Immature natural killer cell (primary cell): ENCODE measurements around the gene AAK1. TPM values are rescaled to one million over a fixed set of nuclear protein-coding genes. Genes with fewer than 3 reads are reported as not detected.

Source experiments
- polyA plus RNA-seq, 3 donors: library from polyadenylated mRNA; unstranded; fragments of 300-500 nt; fragmentation: Illumina TruSeq; gene quantifications; one replicate each; pipeline ENCODE4 v1.2.3, GENCODE V29; 2021

AAK1 gene
- polyA plus RNA-seq, 3 donors from 2014 or later = 23.1 to 121 (median 38.2) TPM

Other genes starting within 250 kb of the AAK1 start
- 100 to 1,000 TPM in 2 of 3 donors, 10 to 100 TPM in 1; 67.2 to 130 (median 126) TPM for gene NFU1, start 206.3 kb downstream of the AAK1 start, polyA plus RNA-seq
- 10 to 100 TPM; 80.8 to 86.1 (median 85.5) TPM for gene ANXA4, start 98.4 kb upstream of the AAK1 start, polyA plus RNA-seq
- gene GMCL1, start 185.9 kb upstream of the AAK1 start, polyA plus RNA-seq = 10 to 100 TPM; 38.4 to 52.9 (median 38.9) TPM